Keratinocyte (primary cell): ENCODE measurements around the gene JADE2. TPM values are rescaled to one million over a fixed set of nuclear protein-coding genes. Genes with fewer than 3 reads are reported as not detected.

Experiments used
- DNase-seq: peaks from one replicate; pipeline ENCODE4 v3.0.0-alpha.2; 2011; ENCODE audit warnings: low read depth, missing footprints, low spot score
- FAIRE-seq: peaks from 2 replicates; lab custom pipeline; 2011; peaks lifted over from hg19 to GRCh38; lab: Jason Lieb, UNC
- H2AFZ ChIP-seq: 2 replicates; pipeline ENCODE4 v1.6.0; 2012; ENCODE audit warnings: low read length, control low read depth, inconsistent platforms; ENCODE audit not compliant: control insufficient read depth
- H3K27ac ChIP-seq: 2 replicates; pipeline ENCODE4 v1.5.1; 2011; ENCODE audit warnings: low read length; ENCODE audit not compliant: control insufficient read depth, insufficient read depth
- H3K27me3 ChIP-seq: 3 replicates; pipeline ENCODE4 v1.6.0; 2011; ENCODE audit warnings: low read length; ENCODE audit not compliant: control insufficient read depth, insufficient read depth; ENCODE audit errors: extremely low read depth
- H3K36me3 ChIP-seq, 2 experiments: 2 replicates in 1 of 2; 3 replicates in 1 of 2; pipeline ENCODE4 v1.5.1; 2011; ENCODE audit warnings: low read length in 2 of 2, mild to moderate bottlenecking in 1 of 2; ENCODE audit not compliant: control insufficient read depth in 2 of 2, insufficient read depth in 2 of 2; ENCODE audit errors: extremely low read depth in 1 of 2
- H3K4me1 ChIP-seq: 3 replicates; pipeline ENCODE4 v1.5.1; 2011; ENCODE audit warnings: low read length; ENCODE audit not compliant: control insufficient read depth, insufficient read depth; ENCODE audit errors: extremely low read depth
- H3K4me2 ChIP-seq: 3 replicates; pipeline ENCODE4 v1.6.0; 2011; ENCODE audit warnings: low read depth, low read length; ENCODE audit not compliant: control insufficient read depth, insufficient read depth; ENCODE audit errors: extremely low read depth
- H3K4me3 ChIP-seq, 3 experiments: fragments of 200-600 bp in 1 of 3; sonication (generic) in 1 of 3; 2 replicates in 2 of 3; 3 replicates in 1 of 3; pipeline ENCODE4 v1.5.1; 2011 to 2016; ENCODE audit warnings: low read length in 3 of 3, mild to moderate bottlenecking in 3 of 3, control low read depth in 2 of 3, inconsistent platforms in 1 of 3, low read depth in 1 of 3, mixed read lengths in 1 of 3, mixed run types in 1 of 3, moderate library complexity in 1 of 3; ENCODE audit not compliant: control insufficient read depth in 2 of 3, insufficient read depth in 2 of 3; ENCODE audit errors: extremely low read depth in 1 of 3
- H3K79me2 ChIP-seq: 2 replicates; pipeline ENCODE4 v1.6.0; 2012; ENCODE audit warnings: low read length; ENCODE audit not compliant: control insufficient read depth, insufficient read depth
- H3K9ac ChIP-seq: 3 replicates; pipeline ENCODE4 v1.6.0; 2011; ENCODE audit warnings: low read length; ENCODE audit not compliant: control insufficient read depth, insufficient read depth; ENCODE audit errors: extremely low read depth
- H3K9me1 ChIP-seq: 3 replicates; pipeline ENCODE4 v1.6.0; 2011; ENCODE audit warnings: low read length; ENCODE audit not compliant: control insufficient read depth, insufficient read depth; ENCODE audit errors: extremely low read depth
- H3K9me3 ChIP-seq: 2 replicates; pipeline ENCODE4 v1.5.1; 2012; ENCODE audit warnings: low read depth, low read length; ENCODE audit not compliant: control insufficient read depth
- H4K20me1 ChIP-seq: 3 replicates; pipeline ENCODE4 v1.6.0; 2011; ENCODE audit warnings: low read length; ENCODE audit not compliant: control insufficient read depth, insufficient read depth; ENCODE audit errors: extremely low read depth
- CTCF ChIP-seq, 3 experiments: IDR thresholded peaks in 1 of 3; conservative IDR thresholded peaks in 1 of 3; optimal IDR thresholded peaks in 1 of 3; 2 replicates in 2 of 3; 3 replicates in 1 of 3; pipeline versions ENCODE3 to v1.5.1; 2011; ENCODE audit warnings: low read length in 3 of 3, mild to moderate bottlenecking in 3 of 3, moderate library complexity in 2 of 3, control low read depth in 1 of 3, inconsistent platforms in 1 of 3; ENCODE audit not compliant: insufficient read depth in 2 of 3; ENCODE audit errors: extremely low read depth in 1 of 3
- EZH2 ChIP-seq: IDR thresholded peaks from one replicate; pipeline ENCODE4 v1.6.1; 2012; ENCODE audit warnings: inconsistent platforms, mild to moderate bottlenecking, low read length, moderate library complexity
- dilution Hi-C: fragments of 300-500 bp; cut with MboI; formaldehyde crosslinking; loops from one replicate; pipeline ENCODE4 v1.7.0; 2020; ENCODE audit warnings: low sequenced_read_pairs; ENCODE audit not compliant: extremely low pct_ligation_motif_present
- polyA plus RNA-seq, 5 experiments: library from polyadenylated mRNA; depleted of rRNA in 3 of 5; stranded (reverse) in 3 of 5; stranded (forward) in 1 of 5; unstranded in 1 of 5; fragments of >200 nt; gene quantifications; 1 replicate in 1 of 5; 2 replicates in 3 of 5; 3 replicates in 1 of 5; pipeline versions ENCODE4 v1.2.1 to v1.2.3, GENCODE V29; 2011 to 2012; ENCODE audit warnings: missing spikeins in 2 of 5, low read depth in 1 of 5, low replicate concordance in 1 of 5

Gene JADE2
- polyA plus RNA-seq, 1 donor (not counting 4 experiments of a cell fraction or from before 2014, with no cell fraction given): 11.1 TPM

- H3K9me3 ChIP-seq: no peaks in the 10 kb centered on the region
- no peak for DNase-seq
- no peaks in the 10 kb centered on the region for H3K79me2 ChIP-seq
- H3K4me1 ChIP-seq: no peaks in the 10 kb centered on the region
- no peak overlapping the region for H3K4me2 ChIP-seq
- no peaks in the 10 kb centered on the region for H4K20me1 ChIP-seq
- H3K27me3 ChIP-seq: no peaks in the 10 kb centered on the region
- no peak overlapping the region for H2AFZ ChIP-seq
- dilution Hi-C loops: no loop called here
- TF ChIP-seq CTCF (optimal IDR thresholded peaks at IDR 0.05 in 1 of 3, IDR thresholded peaks at IDR 0.05 in 1 of 3, conservative IDR thresholded peaks at IDR 0.05 in 1 of 3; ENCODE audit: extremely low read depth in 1 of 3, insufficient read depth in 2 of 3, low read length in 3 of 3) (no peak), EZH2 (no peak)
- no peaks in the 10 kb centered on the region for H3K9me1 ChIP-seq
- no peak for FAIRE-seq
- H3K36me3 ChIP-seq: no peaks in the 10 kb centered on the region
- H3K9ac ChIP-seq: no peak overlapping the region
- H3K27ac ChIP-seq: no peak overlapping the region
- no peak overlapping the region for H3K4me3 ChIP-seq
These were observed 35.1 kb upstream of the JADE2 start for GRCh38 chr5:134490255-134490924.

- FAIRE-seq (no peak), DNase-seq (no peak)
- dilution Hi-C loops: no loop called here
- Histone ChIP-seq H3K9ac (no peak overlapping the region), H3K36me3 (no peaks in the 10 kb centered on the region), H3K79me2 (no peaks in the 10 kb centered on the region), H3K4me1 (no peaks in the 10 kb centered on the region), H3K9me1 (no peaks in the 10 kb centered on the region), H3K9me3 (no peaks in the 10 kb centered on the region), H3K27ac (no peak overlapping the region), H2AFZ (no peak overlapping the region), H3K27me3 (no peaks in the 10 kb centered on the region), H3K4me2 (no peak overlapping the region), H3K4me3 (no peak overlapping the region), H4K20me1 (no peaks in the 10 kb centered on the region)
- TF ChIP-seq CTCF (optimal IDR thresholded peaks at IDR 0.05 in 1 of 3, IDR thresholded peaks at IDR 0.05 in 1 of 3, conservative IDR thresholded peaks at IDR 0.05 in 1 of 3; ENCODE audit: extremely low read depth in 1 of 3, insufficient read depth in 2 of 3, low read length in 3 of 3) (no peak), EZH2 (no peak)
These were observed 34.6 kb upstream of the JADE2 start for GRCh38 chr5:134490925-134491271.
